HepG2 (cell line): ENCODE data around the gene TROAP. TPM values are rescaled to one million over a fixed set of nuclear protein-coding genes. Genes with fewer than 3 reads are reported as not detected.

Source experiments
- ELF1 ChIP-seq: sonication (generic); formaldehyde crosslinking; IDR thresholded peaks from 2 replicates; pipeline ENCODE4 v1.4.0; 2020; ENCODE audit warnings: missing genetic modification reagents
- FOXO1 ChIP-seq: sonication (generic); formaldehyde crosslinking; IDR thresholded peaks from 2 replicates; pipeline ENCODE4 v1.4.0; 2020; ENCODE audit warnings: missing genetic modification reagents
- HIVEP1 ChIP-seq: sonication (generic); formaldehyde crosslinking; IDR thresholded peaks from 2 replicates; pipeline ENCODE4 v1.4.0; 2020; ENCODE audit warnings: mild to moderate bottlenecking, missing genetic modification reagents
- JARID2 ChIP-seq: sonication (generic); formaldehyde crosslinking; IDR thresholded peaks from 2 replicates; pipeline ENCODE4 v1.8.1; 2023; ENCODE audit warnings: missing genetic modification reagents, inconsistent platforms; ENCODE audit not compliant: insufficient replicate concordance
- NFE2L1 ChIP-seq: sonication (generic); formaldehyde crosslinking; IDR thresholded peaks from 2 replicates; pipeline ENCODE4 v1.4.0; 2020; ENCODE audit warnings: missing genetic modification reagents, mild to moderate bottlenecking, borderline replicate concordance
- RBAK ChIP-seq: sonication (generic); formaldehyde crosslinking; IDR thresholded peaks from 2 replicates; pipeline ENCODE4 v1.5.1; 2020; ENCODE audit warnings: mild to moderate bottlenecking, missing genetic modification reagents
- SALL1 ChIP-seq: sonication (generic); formaldehyde crosslinking; IDR thresholded peaks from 2 replicates; pipeline ENCODE4 v1.8.0; 2022; ENCODE audit warnings: mild to moderate bottlenecking, missing genetic modification reagents
- ZBTB40 ChIP-seq, 2 experiments: fragments of 450-650 bp in 1 of 2; sonication (generic) in 1 of 2; formaldehyde crosslinking in 1 of 2; IDR thresholded peaks; 2 replicates each; pipeline versions ENCODE4 v1.6.1 to v1.8.0; 2016 to 2022; ENCODE audit warnings: antibody characterized with exemption in 1 of 2, mild to moderate bottlenecking in 1 of 2, missing genetic modification reagents in 1 of 2
- ZNF101 ChIP-seq: sonication (generic); formaldehyde crosslinking; IDR thresholded peaks from 2 replicates; pipeline ENCODE4 v1.4.0; 2020; ENCODE audit warnings: mild to moderate bottlenecking, low read depth, missing genetic modification reagents, borderline replicate concordance
- ZNF18 ChIP-seq: sonication (generic); formaldehyde crosslinking; IDR thresholded peaks from 2 replicates; pipeline ENCODE4 v1.8.0; 2022; ENCODE audit warnings: mild to moderate bottlenecking, missing genetic modification reagents; ENCODE audit not compliant: insufficient replicate concordance
- ZNF512 ChIP-seq: sonication (generic); formaldehyde crosslinking; IDR thresholded peaks from 2 replicates; pipeline ENCODE4 v1.4.0; 2020; ENCODE audit warnings: mild to moderate bottlenecking, missing genetic modification reagents
- polyA plus RNA-seq, 8 experiments: library from polyadenylated mRNA; depleted of rRNA in 3 of 8; stranded (reverse) in 7 of 8; unstranded in 1 of 8; fragments of >200 nt; fragmentation: Illumina TruSeq in 4 of 8; extraction: Trizol in 4 of 8; gene quantifications; 2 replicates each; pipeline versions ENCODE4 v1.2.1 to v1.2.3, GENCODE V29; 2011 to 2016; ENCODE audit warnings: low read depth in 4 of 8, missing spikeins in 1 of 8, mixed read lengths in 1 of 8; ENCODE audit not compliant: insufficient read depth in 1 of 8
- total RNA-seq, 5 experiments: library from RNA; depleted of rRNA; stranded (reverse); fragments of >200 nt; fragmentation: Illumina TruSeq; extraction: Trizol; gene quantifications; 2 replicates each; pipeline ENCODE4 v1.2.3, GENCODE V29; 2016; ENCODE audit warnings: low read depth in 1 of 5
- TF ChIP-seq, protein P1 (sequence below): sonication (generic); formaldehyde crosslinking; IDR thresholded peaks from 2 replicates; pipeline ENCODE4 v1.5.1; 2020; ENCODE audit warnings: mild to moderate bottlenecking, missing genetic modification reagents

Gene TROAP
- total and polyA plus RNA-seq, 2 of the 13 experiments (the other 11 are each of a cell fraction or from before 2014, with no cell fraction given): 22.5 to 30.9 TPM

- TF ChIP-seq ZBTB40 (IDR thresholded peaks at IDR 0.05) (no peak), ZBTB40 (CRISPR knock-in tag; IDR thresholded peaks at IDR 0.05) (peak; percentile 37), ZNF101 (no peak), HIVEP1 (CRISPR knock-in tag) (no peak), ELF1 (peak; percentile 76), SALL1 (peak; percentile 62), NFE2L1 (CRISPR knock-in tag) (no peak), FOXO1 (CRISPR knock-in tag) (no peak), ZNF18 (no peak), ZNF512 (CRISPR knock-in tag) (no peak), JARID2 (no peak), RBAK (CRISPR knock-in tag) (no peak)
- TF ChIP-seq, protein P1, sequence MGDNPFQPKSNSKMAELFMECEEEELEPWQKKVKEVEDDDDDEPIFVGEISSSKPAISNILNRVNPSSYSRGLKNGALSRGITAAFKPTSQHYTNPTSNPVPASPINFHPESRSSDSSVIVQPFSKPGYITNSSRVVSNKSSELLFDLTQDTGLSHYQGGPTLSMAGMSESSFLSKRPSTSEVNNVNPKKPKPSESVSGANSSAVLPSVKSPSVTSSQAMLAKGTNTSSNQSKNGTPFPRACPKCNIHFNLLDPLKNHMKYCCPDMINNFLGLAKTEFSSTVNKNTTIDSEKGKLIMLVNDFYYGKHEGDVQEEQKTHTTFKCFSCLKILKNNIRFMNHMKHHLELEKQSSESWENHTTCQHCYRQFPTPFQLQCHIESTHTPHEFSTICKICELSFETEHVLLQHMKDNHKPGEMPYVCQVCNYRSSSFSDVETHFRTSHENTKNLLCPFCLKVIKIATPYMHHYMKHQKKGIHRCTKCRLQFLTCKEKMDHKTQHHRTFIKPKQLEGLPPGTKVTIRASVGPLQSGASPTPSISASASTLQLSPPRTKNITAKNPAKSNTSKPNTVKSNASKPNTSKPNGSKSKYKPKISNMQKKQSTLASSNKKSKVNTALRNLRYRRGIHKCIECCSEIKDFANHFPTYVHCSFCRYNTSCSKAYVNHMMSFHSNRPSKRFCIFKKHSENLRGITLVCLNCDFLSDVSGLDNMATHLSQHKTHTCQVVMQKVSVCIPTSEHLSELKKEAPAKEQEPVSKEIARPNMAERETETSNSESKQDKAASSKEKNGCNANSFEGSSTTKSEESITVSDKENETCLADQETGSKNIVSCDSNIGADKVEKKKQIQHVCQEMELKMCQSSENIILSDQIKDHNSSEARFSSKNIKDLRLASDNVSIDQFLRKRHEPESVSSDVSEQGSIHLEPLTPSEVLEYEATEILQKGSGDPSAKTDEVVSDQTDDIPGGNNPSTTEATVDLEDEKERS: no peak
These were observed at the start of gene TROAP (continued) for GRCh38 chr12:49322708-49323523.
